Uterus (tissue), 4 donors: ENCODE measurements around the gene DNAJB8. TPM values are rescaled to one million over a fixed set of nuclear protein-coding genes. Genes with fewer than 3 reads are reported as not detected.

Source experiments
- DNase-seq, 2 donors: peaks; one replicate each; pipeline ENCODE4 v3.0.0-alpha.2; 2019 to 2020
- H3K27ac ChIP-seq, 2 donors: fragments of 200-600 bp; sonication (generic); 1 replicate in 1 of 2; 2 replicates in 1 of 2; pipeline ENCODE4 v1.5.1; 2016 to 2018
- H3K27me3 ChIP-seq, 2 donors: fragments of 200-600 bp; sonication (generic); one replicate each; pipeline ENCODE4 v1.5.1; 2018 to 2019; ENCODE audit warnings: control low read depth in 1 of 2
- H3K36me3 ChIP-seq, 2 donors: fragments of 200-600 bp; sonication (generic); one replicate each; pipeline ENCODE4 v1.5.1; 2019; ENCODE audit warnings: control low read depth in 1 of 2
- H3K4me1 ChIP-seq, 2 donors: fragments of 200-600 bp; sonication (generic); one replicate each; pipeline ENCODE4 v1.5.1; 2018 to 2019; ENCODE audit warnings: control low read depth in 1 of 2
- H3K4me3 ChIP-seq, 2 donors: fragments of 200-600 bp; sonication (generic); 1 replicate in 1 of 2; 2 replicates in 1 of 2; pipeline ENCODE4 v1.5.1; 2018 to 2019; ENCODE audit warnings: mild to moderate bottlenecking in 1 of 2
- H3K9me3 ChIP-seq, 2 donors: fragments of 200-600 bp; sonication (generic); one replicate each; pipeline ENCODE4 v1.5.1; 2019; ENCODE audit warnings: control low read depth in 1 of 2
- POLR2A ChIP-seq, 2 donors: fragments of 450-650 bp; IDR thresholded peaks; one replicate each; pipeline ENCODE4 v1.6.1; 2016; ENCODE audit warnings: antibody characterized with exemption in 2 of 2, mild to moderate bottlenecking in 1 of 2, moderate library complexity in 1 of 2
- intact Hi-C: fragments of 100-400 bp; cut with DNase I; formaldehyde crosslinking; loops from one replicate; pipeline ENCODE4 v1.15.1; 2023; ENCODE audit warnings: low total_unique reads
- total RNA-seq, 4 donors: library from RNA; depleted of rRNA in 3 of 4; stranded (reverse); fragments of >200 nt in 3 of 4; gene quantifications; one replicate each; pipeline versions ENCODE4 v1.1.0 to v1.2.4, GENCODE V29; 2014 to 2023
- TF ChIP-seq, protein P1 (sequence below), 4 experiments: fragments of 200-600 bp in 2 of 4; fragments of 450-650 bp in 2 of 4; sonication (generic) in 2 of 4; IDR thresholded peaks; one replicate each; pipeline ENCODE4 v1.5.1; 2016 to 2019; ENCODE audit warnings: antibody characterized with exemption in 4 of 4, mild to moderate bottlenecking in 2 of 4, moderate library complexity in 1 of 4
- donor health status: DM: yes; HTN: yes; CAD: no.

The DNAJB8 gene
- total RNA-seq, 4 donors from 2014 or later, result not detected

DNA sequence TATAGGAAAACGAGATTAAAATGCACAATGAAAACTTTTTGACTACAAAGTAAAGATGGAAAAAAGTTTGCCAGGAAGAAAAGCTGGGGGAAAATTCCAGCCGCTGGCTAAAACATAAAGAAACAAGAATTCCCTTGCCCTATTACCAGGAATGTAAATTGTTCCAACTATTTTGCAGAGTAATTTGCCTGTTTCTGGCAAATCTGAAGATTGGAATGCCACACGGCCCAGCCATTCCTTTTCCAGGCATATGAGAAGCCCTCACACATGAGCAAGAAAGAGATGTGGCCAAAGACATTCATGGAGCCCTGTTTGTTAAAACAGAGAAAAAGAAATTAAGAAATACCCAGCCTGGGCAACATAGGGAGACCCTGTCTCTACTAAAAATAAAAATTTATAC, 34.7 kb upstream of the DNAJB8 start:
- Histone ChIP-seq H3K4me3 (no peak overlapping the region), H3K4me1 (peaks cover 0 to 8% of the 10 kb centered on the region in 2 donors), H3K36me3 (no peaks in the 10 kb centered on the region), H3K9me3 (no peaks in the 10 kb centered on the region), H3K27ac (no peak overlapping the region), H3K27me3 (no peaks in the 10 kb centered on the region)
- TF ChIP-seq POLR2A (IDR thresholded peaks at IDR 0.05), result no peak
- TF ChIP-seq, protein P1, sequence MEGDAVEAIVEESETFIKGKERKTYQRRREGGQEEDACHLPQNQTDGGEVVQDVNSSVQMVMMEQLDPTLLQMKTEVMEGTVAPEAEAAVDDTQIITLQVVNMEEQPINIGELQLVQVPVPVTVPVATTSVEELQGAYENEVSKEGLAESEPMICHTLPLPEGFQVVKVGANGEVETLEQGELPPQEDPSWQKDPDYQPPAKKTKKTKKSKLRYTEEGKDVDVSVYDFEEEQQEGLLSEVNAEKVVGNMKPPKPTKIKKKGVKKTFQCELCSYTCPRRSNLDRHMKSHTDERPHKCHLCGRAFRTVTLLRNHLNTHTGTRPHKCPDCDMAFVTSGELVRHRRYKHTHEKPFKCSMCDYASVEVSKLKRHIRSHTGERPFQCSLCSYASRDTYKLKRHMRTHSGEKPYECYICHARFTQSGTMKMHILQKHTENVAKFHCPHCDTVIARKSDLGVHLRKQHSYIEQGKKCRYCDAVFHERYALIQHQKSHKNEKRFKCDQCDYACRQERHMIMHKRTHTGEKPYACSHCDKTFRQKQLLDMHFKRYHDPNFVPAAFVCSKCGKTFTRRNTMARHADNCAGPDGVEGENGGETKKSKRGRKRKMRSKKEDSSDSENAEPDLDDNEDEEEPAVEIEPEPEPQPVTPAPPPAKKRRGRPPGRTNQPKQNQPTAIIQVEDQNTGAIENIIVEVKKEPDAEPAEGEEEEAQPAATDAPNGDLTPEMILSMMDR (IDR thresholded peaks at IDR 0.05), result no peak
- no peak for DNase-seq
- intact Hi-C loops, result no loop called here

DNA sequence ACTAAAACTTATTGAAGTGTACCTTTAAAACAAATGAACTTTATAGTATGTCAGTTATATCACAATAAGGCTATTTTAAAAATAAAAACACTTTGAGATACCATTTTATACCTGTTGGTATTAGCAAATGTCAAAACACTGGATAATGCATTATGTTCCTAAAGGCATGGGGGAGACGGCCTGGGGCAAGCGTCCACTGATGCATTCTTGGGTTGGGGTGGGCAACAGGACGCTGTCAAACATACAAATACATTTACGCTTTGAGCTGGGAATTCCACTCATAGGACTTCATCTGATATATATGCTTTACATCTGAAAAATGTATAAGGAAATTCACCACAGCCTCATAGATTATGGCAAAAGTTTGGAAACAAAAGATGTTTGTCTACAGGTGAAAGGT, 33.9 kb upstream of the DNAJB8 start:
- no peak for TF ChIP-seq POLR2A (IDR thresholded peaks at IDR 0.05)
- TF ChIP-seq, protein P1 (IDR thresholded peaks at IDR 0.05), result no peak
- no peak overlapping the region for H3K27ac ChIP-seq
- intact Hi-C loops, result no loop called here
- H3K27me3 ChIP-seq, result no peaks in the 10 kb centered on the region
- no peaks in the 10 kb centered on the region for H3K9me3 ChIP-seq
- peaks cover 0 to 8% of the 10 kb centered on the region in 2 donors for H3K4me1 ChIP-seq
- H3K36me3 ChIP-seq, result no peaks in the 10 kb centered on the region
- no peak for DNase-seq
- H3K4me3 ChIP-seq, result no peak overlapping the region

DNA sequence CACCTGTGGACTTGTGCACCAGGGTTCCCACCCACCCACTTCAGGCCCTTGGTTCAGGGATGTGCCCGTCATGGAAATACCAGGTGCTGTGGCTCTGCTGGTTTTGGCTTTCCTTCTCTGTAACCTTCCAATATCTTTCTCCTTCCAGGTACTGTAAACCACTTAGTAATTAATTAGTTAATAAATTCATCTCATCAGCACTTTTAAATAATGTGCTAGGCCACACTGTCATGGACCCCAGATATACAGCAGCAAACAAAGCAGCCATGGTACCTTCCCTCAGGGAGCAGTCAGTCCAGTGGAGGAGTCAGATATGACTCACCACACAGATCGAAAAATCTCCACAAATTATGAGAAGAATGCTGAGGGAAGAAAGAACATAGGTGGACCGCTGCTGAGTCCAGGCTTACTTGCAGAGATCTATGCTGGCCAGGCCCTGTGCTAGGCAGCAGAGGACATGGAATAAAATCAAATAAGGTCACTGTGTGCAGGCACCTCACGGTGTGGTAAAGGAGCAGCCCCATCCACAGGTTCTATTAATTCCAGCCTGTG, 33.1 kb upstream of the DNAJB8 start:
- Histone ChIP-seq H3K4me1 (peaks cover 0 to 8% of the 10 kb centered on the region in 2 donors), H3K4me3 (no peak overlapping the region), H3K27ac (no peak overlapping the region), H3K36me3 (no peaks in the 10 kb centered on the region), H3K9me3 (no peaks in the 10 kb centered on the region), H3K27me3 (no peaks in the 10 kb centered on the region)
- peak in 1 of 2 donors; percentile 9 for DNase-seq
- TF ChIP-seq, protein P1 (IDR thresholded peaks at IDR 0.05), result no peak
- TF ChIP-seq POLR2A (IDR thresholded peaks at IDR 0.05), result no peak
- intact Hi-C loops, result loop anchor here (5.0 kb wide), 1 partner anchor 327 kb away; no protein-coding TSS in a partner anchor

DNA sequence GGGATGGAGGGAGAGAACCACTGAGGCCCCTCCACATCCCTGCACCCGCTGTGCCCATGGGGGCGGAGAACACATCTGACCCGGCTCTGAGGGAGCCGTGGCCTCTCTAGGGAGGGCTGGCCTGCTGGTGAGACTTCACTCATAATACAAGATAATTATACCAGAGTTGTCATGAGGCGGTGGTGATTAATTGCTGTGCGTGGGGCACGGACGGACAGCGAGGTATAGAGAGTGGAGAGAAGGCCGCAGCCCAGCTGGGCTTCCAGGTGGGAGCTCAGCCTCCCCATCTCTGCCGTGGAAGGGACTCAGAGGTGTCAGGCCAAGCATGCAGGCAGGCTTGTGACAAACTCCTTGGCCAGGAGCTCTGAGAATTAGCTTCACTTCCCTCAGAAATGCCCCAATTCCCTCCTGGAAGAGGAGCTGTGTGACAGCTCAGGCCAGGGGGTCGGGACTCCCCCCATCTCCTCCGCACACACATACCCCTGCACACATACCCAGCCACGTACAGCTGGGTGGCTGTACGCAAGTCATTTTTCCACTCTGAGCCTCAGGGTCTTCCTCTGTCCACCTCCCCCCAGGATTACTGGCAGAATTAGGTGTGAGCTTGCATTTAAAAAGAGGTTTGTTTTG, 32.3 kb upstream of the DNAJB8 start:
- TF ChIP-seq, protein P1 (IDR thresholded peaks at IDR 0.05), result no peak
- no peak for TF ChIP-seq POLR2A (IDR thresholded peaks at IDR 0.05)
- Histone ChIP-seq H3K27ac (no peak overlapping the region), H3K36me3 (no peaks in the 10 kb centered on the region), H3K4me3 (no peak overlapping the region), H3K9me3 (no peaks in the 10 kb centered on the region), H3K4me1 (peaks cover 0 to 8% of the 10 kb centered on the region in 2 donors), H3K27me3 (no peaks in the 10 kb centered on the region)
- peak in 1 of 2 donors; percentile 8 for DNase-seq
- intact Hi-C loops, result loop anchor here (5.0 kb wide), 1 partner anchor 327 kb away; no protein-coding TSS in a partner anchor

DNA sequence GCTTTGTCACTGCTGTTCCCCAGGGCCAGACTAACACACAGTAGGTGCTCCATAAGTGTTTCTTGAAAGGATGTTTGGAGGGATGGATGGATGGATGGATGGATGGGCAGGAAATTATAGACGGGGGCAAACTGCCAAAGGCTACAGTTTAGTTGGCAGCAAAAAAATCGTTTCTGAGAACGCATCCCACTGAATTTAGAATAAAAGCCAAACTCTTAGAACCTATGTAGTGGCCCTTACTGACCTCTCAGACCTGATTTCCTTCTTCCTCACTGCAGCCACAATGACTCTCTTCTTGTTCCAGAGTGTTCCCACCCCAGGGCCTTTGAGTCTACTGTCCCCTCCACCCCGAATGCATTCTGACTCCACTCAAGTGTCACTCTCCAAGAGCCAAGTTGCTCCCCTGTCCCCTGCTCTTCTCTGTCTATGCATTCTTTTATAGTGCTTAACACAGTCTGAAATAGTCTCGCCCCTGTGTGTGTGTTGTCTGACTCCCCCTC, 31.5 kb upstream of the DNAJB8 start:
- Histone ChIP-seq H3K4me1 (peaks cover 0 to 9% of the 10 kb centered on the region in 2 donors), H3K27ac (peak overlapping the region; percentile 56 to 69), H3K36me3 (no peaks in the 10 kb centered on the region), H3K27me3 (no peaks in the 10 kb centered on the region), H3K9me3 (no peaks in the 10 kb centered on the region), H3K4me3 (peak overlapping the region in 1 of 2 donors; percentile 46)
- intact Hi-C loops, result loop anchor here (5.0 kb wide), 1 partner anchor 326 kb away; no protein-coding TSS in a partner anchor
- peak in 1 of 2 donors; percentile 12 for DNase-seq
- TF ChIP-seq POLR2A (IDR thresholded peaks at IDR 0.05), result no peak
- TF ChIP-seq, protein P1 (IDR thresholded peaks at IDR 0.05), result no peak
